PC-9 (cell line): ENCODE data around the gene MPZL1. TPM values are rescaled to one million over a fixed set of nuclear protein-coding genes. Genes with fewer than 3 reads are reported as not detected.
A peak's percentile ranks its signal among the peaks of the same experiment; 100 is the strongest.

Experiments
- BruUV-seq: library from RNA; stranded (reverse); fragments of 400-500 nt; replicated peaks from 2 replicates; lab custom pipeline; 2021; lab: Mats Ljungman, UMichigan
- CTCF ChIA-PET: fragments of 300-600 bp; sonication (Branson Sonifier 250); formaldehyde crosslinking; loops from one replicate; lab custom pipeline; 2022; ENCODE audit warnings: antibody characterized with exemption; lab: Charles Lee
- POLR2A ChIA-PET: fragments of 300-600 bp; sonication (Branson Sonifier 250); formaldehyde crosslinking; loops from one replicate; lab custom pipeline; 2022; ENCODE audit warnings: antibody characterized with exemption; ENCODE audit not compliant: unreplicated experiment; lab: Charles Lee
- DNase-seq, 2 experiments: peaks; one replicate each; pipeline versions ENCODE4 v3.0.0 to v3.0.0-alpha.2; 2015 to 2022; ENCODE audit warnings: mixed read lengths in 1 of 2
- H2AFZ ChIP-seq: fragments of 200-600 bp; sonication (generic); 2 replicates; pipeline ENCODE4 v1.8.1; 2017; ENCODE audit warnings: antibody characterized with exemption
- H3F3A ChIP-seq: fragments of 200-600 bp; sonication (generic); 2 replicates; pipeline ENCODE4 v1.8.1; 2017; ENCODE audit warnings: antibody characterized with exemption, mild to moderate bottlenecking, low read depth; ENCODE audit not compliant: insufficient read depth
- H3K27ac ChIP-seq: fragments of 200-600 bp; sonication (generic); 2 replicates; pipeline ENCODE4 v1.6.1; 2016; ENCODE audit warnings: mixed run types
- H3K27me3 ChIP-seq: fragments of 200-600 bp; sonication (generic); 2 replicates; pipeline ENCODE4 v1.6.1; 2016; ENCODE audit warnings: low read depth, mixed run types; ENCODE audit not compliant: insufficient read depth
- H3K36me3 ChIP-seq: fragments of 200-600 bp; sonication (generic); 2 replicates; pipeline ENCODE4 v1.6.1; 2016; ENCODE audit warnings: low read depth, mixed run types
- H3K4me1 ChIP-seq: fragments of 200-600 bp; sonication (generic); replicated peaks from 2 replicates; pipeline ENCODE4 v1.6.1; 2016; ENCODE audit warnings: mixed run types; ENCODE audit not compliant: insufficient read depth
- H3K4me2 ChIP-seq: fragments of 200-600 bp; sonication (generic); 2 replicates; pipeline ENCODE4 v1.6.1; 2017; ENCODE audit warnings: mixed run types
- H3K4me3 ChIP-seq: fragments of 200-600 bp; sonication (generic); 2 replicates; pipeline ENCODE4 v1.6.1; 2016; ENCODE audit warnings: mixed run types
- H3K79me2 ChIP-seq: fragments of 200-600 bp; sonication (generic); 2 replicates; pipeline ENCODE4 v1.6.1; 2017; ENCODE audit warnings: low read depth, mixed run types
- H3K9me2 ChIP-seq: fragments of 200-600 bp; sonication (generic); 2 replicates; pipeline ENCODE4 v1.8.1; 2017; ENCODE audit warnings: mild to moderate bottlenecking; ENCODE audit not compliant: insufficient read depth
- H3K9me3 ChIP-seq: fragments of 200-600 bp; sonication (generic); 2 replicates; pipeline ENCODE4 v1.8.1; 2016; ENCODE audit warnings: low read depth; ENCODE audit not compliant: insufficient read depth
- H4K20me1 ChIP-seq: fragments of 200-600 bp; sonication (generic); 2 replicates; pipeline ENCODE4 v1.8.1; 2017; ENCODE audit not compliant: insufficient read depth
- CTCF ChIP-seq: fragments of 200-600 bp; sonication (generic); conservative IDR thresholded peaks from 2 replicates; pipeline ENCODE4 v1.6.1; 2017; ENCODE audit warnings: mixed run types, antibody characterized with exemption, mild to moderate bottlenecking, moderate library complexity
- EZH2 ChIP-seq: fragments of 200-600 bp; sonication (generic); IDR thresholded peaks from 2 replicates; pipeline ENCODE4 v1.8.0; 2017; ENCODE audit warnings: antibody characterized with exemption, low read depth
- intact Hi-C: fragments of 100-400 bp; cut with micrococcal nuclease; formaldehyde crosslinking; loops from one replicate; pipeline ENCODE4 v1.10.0; 2022; ENCODE audit not compliant: unreplicated experiment
- total RNA-seq: library from RNA; stranded (reverse); gene quantifications from 2 replicates; pipeline ENCODE4 v1.2.3, GENCODE V29; 2021

The MPZL1 gene
- total RNA-seq, 1 experiment from 2014 or later, result 80.3 TPM

GRCh38 chr1:167795810-167796740 is 74.3 kb downstream of the MPZL1 start:
- H2AFZ ChIP-seq, result peak overlapping the region; percentile 61; the same call in 1 of the 2 replicates
- H3K36me3 ChIP-seq, result no peaks in the 10 kb centered on the region
- no TSS peak for BruUV-seq
- intact Hi-C loops, result loop anchor here (2.0 kb wide), 2 partner anchors 141 to 287 kb away; partner anchors contain the start of genes DCAF6 and MPC2
- no peaks in the 10 kb centered on the region for H3K79me2 ChIP-seq
- peak; percentile 66 to 97 for DNase-seq
- ChIA-PET CTCF (interaction anchor here (0.7 kb wide), 2 partner anchors 198 to 286 kb away, joined by 3 read pairs; no protein-coding TSS in a partner anchor), POLR2A (interaction anchor here (0.5 to 0.7 kb wide), 4 partner anchors 26 to 163 kb away, joined by 3 to 4 read pairs (median 4); no protein-coding TSS in a partner anchor)
- H3K4me2 ChIP-seq, result peak overlapping the region; percentile 87
- peak overlapping the region; percentile 44; the same call in 1 of the 2 replicates for H3K4me3 ChIP-seq
- peaks cover 53% of the 10 kb centered on the region for H3K4me1 ChIP-seq
- H3K9me2 ChIP-seq, result no peaks in the 10 kb centered on the region
- H3K27ac ChIP-seq, result peak overlapping the region; percentile 93
- no peaks in the 10 kb centered on the region for H4K20me1 ChIP-seq
- no peaks in the 10 kb centered on the region for H3K9me3 ChIP-seq
- no peak for TF ChIP-seq CTCF
- TF ChIP-seq EZH2, result no peak
- H3F3A ChIP-seq, result peaks cover 54% of the 10 kb centered on the region
- no peaks in the 10 kb centered on the region for H3K27me3 ChIP-seq

DNA sequence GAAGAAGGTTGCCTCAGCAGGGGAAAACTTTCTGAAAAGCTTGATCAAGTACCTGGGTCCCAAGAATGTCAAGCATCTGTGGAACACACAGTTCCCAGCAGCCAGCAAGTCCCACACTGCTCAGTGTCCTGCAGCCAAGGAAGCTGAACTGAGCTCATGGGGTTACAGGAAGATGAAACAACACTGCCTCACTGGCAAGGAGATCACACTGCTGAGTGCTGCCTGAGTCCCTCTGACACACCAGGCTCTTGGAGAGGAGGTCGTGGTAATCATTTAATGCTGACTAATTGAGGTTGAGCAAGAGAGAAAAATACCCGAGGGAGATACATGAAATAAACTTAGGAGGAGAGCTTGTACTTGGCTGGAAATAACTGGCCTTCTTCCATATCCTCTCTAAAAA is 75.2 kb downstream of the MPZL1 start:
- intact Hi-C loops, result loop anchor here (2.0 kb wide), 2 partner anchors 140 to 286 kb away; partner anchors contain the start of genes DCAF6 and MPC2
- H3K4me1 ChIP-seq, result peaks cover 53% of the 10 kb centered on the region
- H3K9me3 ChIP-seq, result 0 out of 2 replicates have a peak, but pooled peaks cover under 1% of the 10 kb centered on the region

More for the DNA sequence above, 75.2 kb downstream of the MPZL1 start:
- Histone ChIP-seq H3K27ac (peak overlapping the region; percentile 93), H3K79me2 (no peaks in the 10 kb centered on the region), H3K4me3 (peak overlapping the region; percentile 18; the same call in 1 of the 2 replicates), H3K36me3 (0 out of 2 replicates have a peak, but pooled peaks cover 4% of the 10 kb centered on the region), H3F3A (peaks cover 54% of the 10 kb centered on the region), H4K20me1 (no peaks in the 10 kb centered on the region), H3K4me2 (peak overlapping the region; percentile 87), H2AFZ (no peak overlapping the region; the same call in 1 of the 2 replicates), H3K9me2 (no peaks in the 10 kb centered on the region), H3K27me3 (no peaks in the 10 kb centered on the region)
- no TSS peak for BruUV-seq
- ChIA-PET POLR2A (interaction anchor here (0.5 to 0.7 kb wide), 6 partner anchors 11 to 316 kb away, joined by 3 to 13 read pairs (median 4); no protein-coding TSS in a partner anchor), CTCF (interaction anchor here (0.5 to 0.7 kb wide), 5 partner anchors 83 to 757 kb away, joined by 3 to 8 read pairs (median 3); no protein-coding TSS in a partner anchor)
- TF ChIP-seq CTCF (no peak), EZH2 (no peak)
- peak; percentile 60 to 96 for DNase-seq
